H9 (cell line): ENCODE results near the gene FXYD4. TPM values are rescaled to one million over a fixed set of nuclear protein-coding genes. Genes with fewer than 3 reads are reported as not detected.

Source experiments
- DNase-seq: peaks from one replicate; pipeline ENCODE4 v3.0.0-alpha.2; 2017
- H2AFZ ChIP-seq: one replicate; pipeline ENCODE4 v1.6.1; 2013; ENCODE audit warnings: mild to moderate bottlenecking, low read length, control low read depth, moderate library complexity
- H2AK5ac ChIP-seq: 2 replicates; pipeline ENCODE4 v1.6.1; 2013; ENCODE audit warnings: low read length, control low read depth, mixed read lengths; ENCODE audit not compliant: insufficient read length
- H2BK120ac ChIP-seq: one replicate; pipeline ENCODE4 v1.6.1; 2013; ENCODE audit warnings: low read depth, mild to moderate bottlenecking, low read length, control low read depth, inconsistent platforms; ENCODE audit not compliant: poor library complexity, severe bottlenecking
- H2BK12ac ChIP-seq: 2 replicates; pipeline ENCODE4 v1.6.1; 2013; ENCODE audit warnings: low read length, control low read depth, mixed read lengths, low read depth; ENCODE audit not compliant: insufficient read length
- H2BK15ac ChIP-seq: 2 replicates; pipeline ENCODE4 v1.6.1; 2013; ENCODE audit warnings: low read depth, low read length, control low read depth
- H2BK20ac ChIP-seq: one replicate; pipeline ENCODE4 v1.6.1; 2013; ENCODE audit warnings: low read depth, mild to moderate bottlenecking, low read length, control low read depth, inconsistent platforms; ENCODE audit not compliant: poor library complexity, severe bottlenecking
- H2BK5ac ChIP-seq: 2 replicates; pipeline ENCODE4 v1.6.1; 2013; ENCODE audit warnings: low read length, control low read depth, mixed read lengths; ENCODE audit not compliant: insufficient read length
- H3K14ac ChIP-seq: 2 replicates; pipeline ENCODE4 v1.6.1; 2013; ENCODE audit warnings: low read length, control low read depth; ENCODE audit not compliant: insufficient read depth
- H3K18ac ChIP-seq: 2 replicates; pipeline ENCODE4 v1.6.1; 2013; ENCODE audit warnings: low read depth, mild to moderate bottlenecking, mixed read lengths, low read length, control low read depth; ENCODE audit not compliant: insufficient read length
- H3K23ac ChIP-seq: 2 replicates; pipeline ENCODE4 v1.6.1; 2013; ENCODE audit warnings: low read length, control low read depth, mixed read lengths, low read depth; ENCODE audit not compliant: insufficient read length
- H3K23me2 ChIP-seq: 2 replicates; pipeline ENCODE4 v1.6.1; 2013; ENCODE audit warnings: low read depth, mild to moderate bottlenecking, mixed read lengths, low read length, control low read depth; ENCODE audit not compliant: insufficient read length, poor library complexity, severe bottlenecking
- H3K27ac ChIP-seq: 2 replicates; pipeline ENCODE4 v1.5.1; 2013; ENCODE audit warnings: low read length, control low read depth, mixed read lengths, low read depth; ENCODE audit not compliant: insufficient read length
- H3K27me3 ChIP-seq: 2 replicates; pipeline ENCODE4 v1.6.1; 2013; ENCODE audit warnings: low read length, control low read depth, inconsistent platforms; ENCODE audit not compliant: insufficient read depth
- H3K4ac ChIP-seq: 2 replicates; pipeline ENCODE4 v1.6.1; 2013; ENCODE audit warnings: low read depth, mild to moderate bottlenecking, control low read depth, inconsistent platforms, low read length, moderate library complexity
- H3K4me1 ChIP-seq: 2 replicates; pipeline ENCODE4 v1.6.1; 2013; ENCODE audit warnings: low read length, control low read depth, inconsistent platforms; ENCODE audit not compliant: insufficient read depth
- H3K4me2 ChIP-seq: 2 replicates; pipeline ENCODE4 v1.6.1; 2013; ENCODE audit warnings: low read length, control low read depth, mixed read lengths; ENCODE audit not compliant: insufficient read length, insufficient read depth
- H3K56ac ChIP-seq: 2 replicates; pipeline ENCODE4 v1.6.1; 2013; ENCODE audit warnings: low read depth, mild to moderate bottlenecking, mixed read lengths, low read length, control low read depth; ENCODE audit not compliant: insufficient read length
- H3K79me1 ChIP-seq: 2 replicates; pipeline ENCODE4 v1.6.1; 2013; ENCODE audit warnings: low read depth, mild to moderate bottlenecking, moderate library complexity, low read length, control low read depth, inconsistent platforms; ENCODE audit not compliant: insufficient read depth, poor library complexity, severe bottlenecking
- H3K79me2 ChIP-seq: 2 replicates; pipeline ENCODE4 v1.6.1; 2013; ENCODE audit warnings: low read length, control low read depth, inconsistent platforms; ENCODE audit not compliant: insufficient read depth
- H3K9ac ChIP-seq: 2 replicates; pipeline ENCODE4 v1.6.1; 2013; ENCODE audit warnings: low read length, control low read depth, mixed read lengths; ENCODE audit not compliant: insufficient read length; ENCODE audit errors: extremely low read depth
- H3K9me3 ChIP-seq: one replicate; pipeline ENCODE4 v1.6.1; 2013; ENCODE audit warnings: low read depth, low read length, inconsistent platforms; ENCODE audit not compliant: control insufficient read depth
- H3T11ph ChIP-seq: one replicate; pipeline ENCODE4 v1.6.1; 2013; ENCODE audit warnings: mild to moderate bottlenecking, low read length, control low read depth, inconsistent platforms
- H4K20me1 ChIP-seq: one replicate; pipeline ENCODE4 v1.6.1; 2013; ENCODE audit not compliant: control insufficient read depth, insufficient read length, insufficient read depth
- H4K5ac ChIP-seq: 2 replicates; pipeline ENCODE4 v1.6.1; 2013; ENCODE audit warnings: low read depth, mild to moderate bottlenecking, mixed read lengths, low read length, control low read depth; ENCODE audit not compliant: insufficient read length
- H4K8ac ChIP-seq: replicated peaks from 2 replicates; pipeline ENCODE4 v1.6.1; 2013; ENCODE audit warnings: low read length, control low read depth, mixed read lengths, low read depth; ENCODE audit not compliant: insufficient read length
- H4K91ac ChIP-seq: 2 replicates; pipeline ENCODE4 v1.6.1; 2013; ENCODE audit warnings: low read depth, mild to moderate bottlenecking, moderate library complexity, mixed read lengths, low read length, control low read depth; ENCODE audit not compliant: insufficient read length
- H3K27ac Mint-ChIP-seq, 3 experiments: 2 replicates in 2 of 3; 3 replicates in 1 of 3; pipeline ENCODE4 v1.8.0; 2020 to 2021; ENCODE audit warnings: mixed read lengths in 3 of 3, mild to moderate bottlenecking in 1 of 3, moderate library complexity in 1 of 3
- H3K27me3 Mint-ChIP-seq: 2 replicates; pipeline ENCODE4 v1.8.0; 2021; ENCODE audit warnings: low read depth, mild to moderate bottlenecking, moderate library complexity, mixed read lengths
- H3K36me3 Mint-ChIP-seq, 3 experiments: 2 replicates in 2 of 3; 3 replicates in 1 of 3; pipeline ENCODE4 v1.8.0; 2020 to 2021; ENCODE audit warnings: low read depth in 3 of 3, mixed read lengths in 3 of 3; ENCODE audit not compliant: insufficient read depth in 1 of 3
- H3K4me1 Mint-ChIP-seq, 2 experiments: 2 replicates each; pipeline ENCODE4 v1.8.0; 2020; ENCODE audit warnings: mixed read lengths in 2 of 2
- H3K4me3 Mint-ChIP-seq, 2 experiments: 2 replicates in 1 of 2; 3 replicates in 1 of 2; pipeline ENCODE4 v1.8.0; 2020 to 2021; ENCODE audit warnings: mild to moderate bottlenecking in 2 of 2, mixed read lengths in 2 of 2, moderate library complexity in 1 of 2
- H3K9me3 Mint-ChIP-seq, 2 experiments: 2 replicates in 1 of 2; 3 replicates in 1 of 2; pipeline ENCODE4 v1.8.0; 2020; ENCODE audit warnings: mild to moderate bottlenecking in 2 of 2, mixed read lengths in 2 of 2, moderate library complexity in 1 of 2
- WGBS: extraction: QIAGEN DNeasy Blood & Tissue Kit; methylation state at CpG from one replicate; pipeline ENCODE4 v1.1.7; 2013; ENCODE audit warnings: missing lambda C conversion rate, low lambda C conversion rate, mixed read lengths; ENCODE audit not compliant: insufficient read length; ENCODE audit errors: extremely low coverage; 5-methylcytosine and 5-hydroxymethylcytosine counted together
- total RNA-seq: library from RNA; stranded (reverse); gene quantifications from 2 replicates; pipeline ENCODE4 v1.2.1, GENCODE V29; 2021
- TF ChIP-seq, protein P1 (sequence below): fragments of 200-600 bp; sonication (generic); conservative IDR thresholded peaks from 3 replicates; pipeline ENCODE4 v1.8.0; 2021; ENCODE audit warnings: antibody characterized with exemption, mild to moderate bottlenecking

The FXYD4 gene
- total RNA-seq, 1 experiment from 2014 or later, result not detected

- H2BK20ac ChIP-seq, result no peak overlapping the region
These were observed 693 bp upstream of the FXYD4 start for GRCh38 chr10:43370671-43371215.

More at GRCh38 chr10:43370671-43371215, 693 bp upstream of the FXYD4 start:
- no peaks in the 10 kb centered on the region for H3K9me3 ChIP-seq
- H3K79me2 ChIP-seq, result no peaks in the 10 kb centered on the region
- Mint-ChIP-seq H3K27ac (no peak overlapping the region), H3K36me3 (no peaks in the 10 kb centered on the region), H3K27me3 (peaks cover 8% of the 10 kb centered on the region), H3K4me1 (peaks cover 21 to 24% of the 10 kb centered on the region in 2 experiments), H3K9me3 (no peaks in the 10 kb centered on the region), H3K4me3 (no peak overlapping the region)
- no peaks in the 10 kb centered on the region for H4K20me1 ChIP-seq
- no peak overlapping the region for H3K23ac ChIP-seq
- H4K91ac ChIP-seq, result no peak overlapping the region
- no peak overlapping the region; the same call in 1 of the 2 replicates for H3K14ac ChIP-seq
- WGBS, result no CpG with 5 or more reads among the region's 9 CpGs
- no peak overlapping the region for H3K4ac ChIP-seq
- H3K9ac ChIP-seq, result no peak overlapping the region
- H3K23me2 ChIP-seq, result no peaks in the 10 kb centered on the region
- no peak overlapping the region for H3K56ac ChIP-seq
- no peak overlapping the region for H2BK12ac ChIP-seq
- no peak overlapping the region for H3K18ac ChIP-seq
- no peak overlapping the region for H2AK5ac ChIP-seq
- H3K4me2 ChIP-seq, result no peak overlapping the region
- no peak overlapping the region for H3T11ph ChIP-seq
- no peaks in the 10 kb centered on the region for H3K4me1 ChIP-seq
- DNase-seq, result no peak
- TF ChIP-seq, protein P1, sequence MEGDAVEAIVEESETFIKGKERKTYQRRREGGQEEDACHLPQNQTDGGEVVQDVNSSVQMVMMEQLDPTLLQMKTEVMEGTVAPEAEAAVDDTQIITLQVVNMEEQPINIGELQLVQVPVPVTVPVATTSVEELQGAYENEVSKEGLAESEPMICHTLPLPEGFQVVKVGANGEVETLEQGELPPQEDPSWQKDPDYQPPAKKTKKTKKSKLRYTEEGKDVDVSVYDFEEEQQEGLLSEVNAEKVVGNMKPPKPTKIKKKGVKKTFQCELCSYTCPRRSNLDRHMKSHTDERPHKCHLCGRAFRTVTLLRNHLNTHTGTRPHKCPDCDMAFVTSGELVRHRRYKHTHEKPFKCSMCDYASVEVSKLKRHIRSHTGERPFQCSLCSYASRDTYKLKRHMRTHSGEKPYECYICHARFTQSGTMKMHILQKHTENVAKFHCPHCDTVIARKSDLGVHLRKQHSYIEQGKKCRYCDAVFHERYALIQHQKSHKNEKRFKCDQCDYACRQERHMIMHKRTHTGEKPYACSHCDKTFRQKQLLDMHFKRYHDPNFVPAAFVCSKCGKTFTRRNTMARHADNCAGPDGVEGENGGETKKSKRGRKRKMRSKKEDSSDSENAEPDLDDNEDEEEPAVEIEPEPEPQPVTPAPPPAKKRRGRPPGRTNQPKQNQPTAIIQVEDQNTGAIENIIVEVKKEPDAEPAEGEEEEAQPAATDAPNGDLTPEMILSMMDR, result no peak
- no peak overlapping the region for H2BK15ac ChIP-seq
- H3K79me1 ChIP-seq, result no peaks in the 10 kb centered on the region
- no peak overlapping the region for H4K8ac ChIP-seq
- no peak overlapping the region for H3K27ac ChIP-seq
- H3K27me3 ChIP-seq, result no peaks in the 10 kb centered on the region
- no peak overlapping the region for H4K5ac ChIP-seq
- no peak overlapping the region for H2BK5ac ChIP-seq
- no peak overlapping the region for H2BK120ac ChIP-seq
- H2AFZ ChIP-seq, result no peak overlapping the region
